Upper lobe of left lung (tissue), 4 donors: Measurements from ENCODE around the gene MARCHF3.

Experiments
- CTCF ChIP-seq, 6 experiments: fragments of 450-650 bp in 4 of 6; fragments of 200-600 bp in 2 of 6; sonication (generic) in 2 of 6; IDR thresholded peaks; one replicate each; pipeline ENCODE4 v1.5.1; 2016 to 2019; ENCODE audit warnings: antibody characterized with exemption in 6 of 6
- EP300 ChIP-seq, 4 donors: sonication (generic); formaldehyde crosslinking; IDR thresholded peaks; one replicate each; pipeline ENCODE4 v1.5.1; 2017; ENCODE audit warnings: antibody characterized with exemption in 4 of 4, control low read depth in 2 of 4
- POLR2AphosphoS5 ChIP-seq, 2 donors: sonication (generic); formaldehyde crosslinking; IDR thresholded peaks; one replicate each; pipeline ENCODE4 v1.5.1; 2017; ENCODE audit warnings: antibody characterized with exemption in 2 of 2

GRCh38 chr5:126819253-126819652, 211.1 kb downstream of the MARCHF3 start:
- TF ChIP-seq CTCF (IDR thresholded peaks at IDR 0.05) (no peak), POLR2AphosphoS5 (IDR thresholded peaks at IDR 0.05) (no peak), EP300 (IDR thresholded peaks at IDR 0.05) (no peak)
